Stimulated activated CD4-positive, alpha-beta T cell treated with anti-CD3 and anti-CD28 coated beads, Interleukin-1b, Interleukin-23, amount 100 ng/mL, for 48 hours (primary cell): ENCODE results near the gene FNDC7.
A peak's percentile ranks its signal among the peaks of the same experiment; 100 is the strongest.
"Not testable (repeated sequence)": the region's sequence is repeated elsewhere in the genome, so short reads cannot be mapped to it uniquely, and the experiment has no call there.

Experiments used
- DNase-seq: peaks from one replicate; pipeline ENCODE4 v3.0.0-alpha.2; 2020

The FNDC7 gene

GRCh38 chr1:108712606-108713150 is at the start of gene FNDC7:
FNDC7 (plus strand) TSS chr1:108712908; CDS start chr1:108712934, 26 bp downstream.
- no peak for DNase-seq

- no peak for DNase-seq
Measured at GRCh38 chr1:108663074-108663473, 49.6 kb upstream of the FNDC7 start.

- no peak for DNase-seq
Measured at GRCh38 chr1:108664481-108664880, 48.2 kb upstream of the FNDC7 start.

GRCh38 chr1:108665067-108665466 is 47.6 kb upstream of the FNDC7 start:
- DNase-seq, result no peak

GRCh38 chr1:108665771-108666170 is 46.9 kb upstream of the FNDC7 start:
- DNase-seq, result no peak

GRCh38 chr1:108667422-108667821 is 45.3 kb upstream of the FNDC7 start:
- not testable (repeated sequence) for DNase-seq

- DNase-seq, result no peak
Measured at GRCh38 chr1:108668777-108669176, 43.9 kb upstream of the FNDC7 start.

GRCh38 chr1:108669679-108670078 is 43.0 kb upstream of the FNDC7 start:
- no peak for DNase-seq

GRCh38 chr1:108670131-108670773 is 42.5 kb upstream of the FNDC7 start:
- DNase-seq, result no peak

GRCh38 chr1:108671143-108671542 is 41.6 kb upstream of the FNDC7 start:
- DNase-seq, result no peak

GRCh38 chr1:108678706-108679105 is 34.0 kb upstream of the FNDC7 start:
- no peak for DNase-seq

GRCh38 chr1:108679586-108680213 is 33.0 kb upstream of the FNDC7 start:
- no peak for DNase-seq

GRCh38 chr1:108681701-108682100 is 31.0 kb upstream of the FNDC7 start:
- DNase-seq, result not testable (repeated sequence)

- no peak for DNase-seq
Measured at GRCh38 chr1:108685529-108685928, 27.2 kb upstream of the FNDC7 start.

GRCh38 chr1:108686614-108687313 is 25.9 kb upstream of the FNDC7 start:
- no peak for DNase-seq

- no peak for DNase-seq
Measured at GRCh38 chr1:108691128-108691941, 21.4 kb upstream of the FNDC7 start.

GRCh38 chr1:108691942-108692723 is 20.6 kb upstream of the FNDC7 start, which contains the start of gene PRPF38B:
PRPF38B (plus strand) TSS chr1:108692310; CDS start chr1:108692592, 282 bp downstream.
- DNase-seq, result peak; percentile 94

- peak; percentile 63 for DNase-seq
Measured at GRCh38 chr1:108692724-108693655, 19.7 kb upstream of the FNDC7 start.

- DNase-seq, result no peak
Measured at GRCh38 chr1:108695535-108695934, 17.2 kb upstream of the FNDC7 start.
